ENCODE data around the gene TMEM72.

TMEM72 gene

GRCh38 chr10:44881649-44882048 is 29.5 kb upstream of the TMEM72 start:
- Mint-ChIP-seq H3K27ac (no peak overlapping the region), H3K4me1 (ENCODE audit: low read depth) (peaks cover 14% of the 10 kb centered on the region), H3K4me3 (no peak overlapping the region), H3K9me3 (no peaks in the 10 kb centered on the region), H3K27me3 (peaks cover 8% of the 10 kb centered on the region), H3K36me3 (ENCODE audit: low read depth) (no peaks in the 10 kb centered on the region)

GRCh38 chr10:44882166-44882720 is 28.9 kb upstream of the TMEM72 start:
- Mint-ChIP-seq H3K4me1 (ENCODE audit: low read depth) (peaks cover 14% of the 10 kb centered on the region), H3K27me3 (peaks cover 8% of the 10 kb centered on the region), H3K27ac (no peak overlapping the region), H3K4me3 (no peak overlapping the region), H3K9me3 (no peaks in the 10 kb centered on the region), H3K36me3 (ENCODE audit: low read depth) (no peaks in the 10 kb centered on the region)

GRCh38 chr10:44883593-44884331 is 27.4 kb upstream of the TMEM72 start:
- Mint-ChIP-seq H3K9me3 (no peaks in the 10 kb centered on the region), H3K4me3 (no peak overlapping the region), H3K4me1 (ENCODE audit: low read depth) (peaks cover 11% of the 10 kb centered on the region), H3K27ac (no peak overlapping the region), H3K36me3 (ENCODE audit: low read depth) (no peaks in the 10 kb centered on the region), H3K27me3 (peaks cover 8% of the 10 kb centered on the region)

- no peaks in the 10 kb centered on the region for H3K36me3 Mint-ChIP-seq (ENCODE audit: low read depth)
- H3K27ac Mint-ChIP-seq = no peak overlapping the region
- no peaks in the 10 kb centered on the region for H3K9me3 Mint-ChIP-seq
- H3K27me3 Mint-ChIP-seq = no peaks in the 10 kb centered on the region
- H3K4me1 Mint-ChIP-seq (ENCODE audit: low read depth) = peaks cover 3% of the 10 kb centered on the region
- H3K4me3 Mint-ChIP-seq = no peak overlapping the region
These were observed 25.4 kb upstream of the TMEM72 start for GRCh38 chr10:44885710-44886109.

- no peak overlapping the region for H3K4me3 Mint-ChIP-seq
- H3K9me3 Mint-ChIP-seq = no peaks in the 10 kb centered on the region
- no peaks in the 10 kb centered on the region for H3K36me3 Mint-ChIP-seq (ENCODE audit: low read depth)
- no peak overlapping the region for H3K27ac Mint-ChIP-seq
- H3K27me3 Mint-ChIP-seq = no peaks in the 10 kb centered on the region
- H3K4me1 Mint-ChIP-seq (ENCODE audit: low read depth) = peaks cover 3% of the 10 kb centered on the region
These were observed 24.2 kb upstream of the TMEM72 start for GRCh38 chr10:44886966-44887365.

- no peaks in the 10 kb centered on the region for H3K36me3 Mint-ChIP-seq (ENCODE audit: low read depth)
These were observed 22.3 kb upstream of the TMEM72 start for GRCh38 chr10:44888886-44889285.

GRCh38 chr10:44889834-44890233 is 21.3 kb upstream of the TMEM72 start:
- H3K9me3 Mint-ChIP-seq = no peaks in the 10 kb centered on the region
- H3K4me3 Mint-ChIP-seq = no peak overlapping the region
- no peaks in the 10 kb centered on the region for H3K27me3 Mint-ChIP-seq
- no peak overlapping the region for H3K27ac Mint-ChIP-seq
- H3K36me3 Mint-ChIP-seq (ENCODE audit: low read depth) = no peaks in the 10 kb centered on the region
- no peaks in the 10 kb centered on the region for H3K4me1 Mint-ChIP-seq (ENCODE audit: low read depth)

More at GRCh38 chr10:44888886-44889285, 22.3 kb upstream of the TMEM72 start:
- no peak overlapping the region for H3K27ac Mint-ChIP-seq
- H3K4me3 Mint-ChIP-seq = no peak overlapping the region
- H3K4me1 Mint-ChIP-seq (ENCODE audit: low read depth) = no peaks in the 10 kb centered on the region
- no peaks in the 10 kb centered on the region for H3K9me3 Mint-ChIP-seq
- H3K27me3 Mint-ChIP-seq = no peaks in the 10 kb centered on the region

- H3K27ac Mint-ChIP-seq = no peak overlapping the region
- no peaks in the 10 kb centered on the region for H3K36me3 Mint-ChIP-seq (ENCODE audit: low read depth)
- H3K4me3 Mint-ChIP-seq = no peak overlapping the region
- no peaks in the 10 kb centered on the region for H3K27me3 Mint-ChIP-seq
- H3K9me3 Mint-ChIP-seq = no peaks in the 10 kb centered on the region
- no peaks in the 10 kb centered on the region for H3K4me1 Mint-ChIP-seq (ENCODE audit: low read depth)
These were observed 20.2 kb upstream of the TMEM72 start for GRCh38 chr10:44890696-44891563.

- Mint-ChIP-seq H3K27me3 (no peaks in the 10 kb centered on the region), H3K27ac (no peak overlapping the region), H3K4me1 (ENCODE audit: low read depth) (no peaks in the 10 kb centered on the region), H3K9me3 (no peaks in the 10 kb centered on the region), H3K4me3 (no peak overlapping the region), H3K36me3 (ENCODE audit: low read depth) (no peaks in the 10 kb centered on the region)
These were observed 19.4 kb upstream of the TMEM72 start for GRCh38 chr10:44891721-44892120.

GRCh38 chr10:44893604-44894468 is 17.3 kb upstream of the TMEM72 start:
- no peaks in the 10 kb centered on the region for H3K9me3 Mint-ChIP-seq
- H3K27me3 Mint-ChIP-seq = no peaks in the 10 kb centered on the region
- no peak overlapping the region for H3K4me3 Mint-ChIP-seq
- no peaks in the 10 kb centered on the region for H3K36me3 Mint-ChIP-seq (ENCODE audit: low read depth)
- H3K4me1 Mint-ChIP-seq (ENCODE audit: low read depth) = no peaks in the 10 kb centered on the region
- H3K27ac Mint-ChIP-seq = no peak overlapping the region

GRCh38 chr10:44894691-44895090 is 16.4 kb upstream of the TMEM72 start:
- Mint-ChIP-seq H3K27ac (no peak overlapping the region), H3K9me3 (no peaks in the 10 kb centered on the region), H3K36me3 (ENCODE audit: low read depth) (no peaks in the 10 kb centered on the region), H3K27me3 (no peaks in the 10 kb centered on the region), H3K4me3 (no peak overlapping the region), H3K4me1 (ENCODE audit: low read depth) (no peaks in the 10 kb centered on the region)

- Mint-ChIP-seq H3K4me1 (ENCODE audit: low read depth) (no peaks in the 10 kb centered on the region), H3K27ac (no peak overlapping the region), H3K4me3 (no peak overlapping the region), H3K36me3 (ENCODE audit: low read depth) (no peaks in the 10 kb centered on the region), H3K9me3 (no peaks in the 10 kb centered on the region), H3K27me3 (no peaks in the 10 kb centered on the region)
These were observed 15.9 kb upstream of the TMEM72 start for GRCh38 chr10:44895280-44895679.

GRCh38 chr10:44897049-44897448 is 14.1 kb upstream of the TMEM72 start:
- no peaks in the 10 kb centered on the region for H3K4me1 Mint-ChIP-seq (ENCODE audit: low read depth)
- no peaks in the 10 kb centered on the region for H3K9me3 Mint-ChIP-seq
- H3K36me3 Mint-ChIP-seq (ENCODE audit: low read depth) = no peaks in the 10 kb centered on the region
- H3K4me3 Mint-ChIP-seq = no peak overlapping the region
- no peaks in the 10 kb centered on the region for H3K27me3 Mint-ChIP-seq
- no peak overlapping the region for H3K27ac Mint-ChIP-seq

GRCh38 chr10:44898665-44899064 is 12.5 kb upstream of the TMEM72 start:
- Mint-ChIP-seq H3K9me3 (no peaks in the 10 kb centered on the region), H3K27me3 (no peaks in the 10 kb centered on the region), H3K27ac (no peak overlapping the region), H3K36me3 (ENCODE audit: low read depth) (no peaks in the 10 kb centered on the region), H3K4me3 (no peak overlapping the region), H3K4me1 (ENCODE audit: low read depth) (no peaks in the 10 kb centered on the region)

Measured in stimulated activated naive CD8-positive, alpha-beta T cell treated with anti-CD3 and anti-CD28 coated beads, Interleukin-15, Interleukin-2, amounts not matched to agents 100 ng/mL and 50 ng/mL, for 24 hours (primary cell).